ENCODE data around the gene DIAPH2. TPM values are rescaled to one million over a fixed set of nuclear protein-coding genes. Genes with fewer than 3 reads are reported as not detected.

DIAPH2 gene
- total and polyA plus RNA-seq, 9 of the 15 experiments (the other 6 are each of a cell fraction or from before 2014, with no cell fraction given) = 0.01 to 0.18 (median 0.07) TPM; not detected in 1

GRCh38 chrX:96743367-96744073 lies 58.9 kb downstream of the DIAPH2 start:
- no TSS peak for BruUV-seq (replicated peaks)
- CTCF ChIA-PET (ENCODE audit: low intra/inter-chr PET ratio) = no interaction called here
- H3K4me1 ChIP-seq (replicated peaks in 1 of 2; ENCODE audit: control insufficient read depth in 2 of 2, insufficient read depth in 2 of 2, low read length in 2 of 2) = no peaks in the 10 kb centered on the region
- H3K4me3 ChIP-seq = no peak overlapping the region
- in situ Hi-C loops (cut with MboI) = no loop called here
- H3K9me1 ChIP-seq (ENCODE audit: control insufficient read depth, insufficient read depth, low read length) = no peaks in the 10 kb centered on the region
- DNase-seq (ENCODE audit: extremely low read depth in 1 of 4, low spot score in 3 of 4) = no peak
- TF ChIP-seq EP300 (IDR thresholded peaks at IDR 0.05; ENCODE audit: low read length) = no peak
- no peak for TF ChIP-seq ZNF584 (CRISPR knock-in tag; IDR thresholded peaks at IDR 0.05; ENCODE audit: low read depth)
- TF ChIP-seq ATF7 (IDR thresholded peaks at IDR 0.05) = no peak
- no peak for TF ChIP-seq GTF2F1 (IDR thresholded peaks at IDR 0.05; ENCODE audit: low read depth, low read length)
- TF ChIP-seq CTCFL (IDR thresholded peaks at IDR 0.05; ENCODE audit: borderline replicate concordance, insufficient read depth, low read depth, low read length, poor library complexity, severe bottlenecking) = no peak
- TF ChIP-seq NFE2L1 (tag; IDR thresholded peaks at IDR 0.05; ENCODE audit: borderline replicate concordance, low read depth) = no peak
- TF ChIP-seq CXXC5 (CRISPR knock-in tag; IDR thresholded peaks at IDR 0.05) = no peak
- TF ChIP-seq SREBF2 (CRISPR knock-in tag; IDR thresholded peaks at IDR 0.05) = no peak
- no peak for TF ChIP-seq ZBTB33 (CRISPR knock-in tag; IDR thresholded peaks at IDR 0.05)
- TF ChIP-seq, protein P1, sequence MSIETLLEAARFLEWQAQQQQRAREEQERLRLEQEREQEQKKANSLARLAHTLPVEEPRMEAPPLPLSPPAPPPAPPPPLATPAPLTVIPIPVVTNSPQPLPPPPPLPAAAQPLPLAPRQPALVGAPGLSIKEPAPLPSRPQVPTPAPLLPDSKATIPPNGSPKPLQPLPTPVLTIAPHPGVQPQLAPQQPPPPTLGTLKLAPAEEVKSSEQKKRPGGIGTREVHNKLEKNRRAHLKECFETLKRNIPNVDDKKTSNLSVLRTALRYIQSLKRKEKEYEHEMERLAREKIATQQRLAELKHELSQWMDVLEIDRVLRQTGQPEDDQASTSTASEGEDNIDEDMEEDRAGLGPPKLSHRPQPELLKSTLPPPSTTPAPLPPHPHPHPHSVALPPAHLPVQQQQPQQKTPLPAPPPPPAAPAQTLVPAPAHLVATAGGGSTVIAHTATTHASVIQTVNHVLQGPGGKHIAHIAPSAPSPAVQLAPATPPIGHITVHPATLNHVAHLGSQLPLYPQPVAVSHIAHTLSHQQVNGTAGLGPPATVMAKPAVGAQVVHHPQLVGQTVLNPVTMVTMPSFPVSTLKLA (conservative IDR thresholded peaks at IDR 0.05) = no peak
- no peak for TF ChIP-seq TAL1 (IDR thresholded peaks at IDR 0.05)
- TF ChIP-seq GATAD2A (IDR thresholded peaks at IDR 0.05) = no peak
- FAIRE-seq = no peak
- no peaks in the 10 kb centered on the region for H3K27me3 ChIP-seq (ENCODE audit: control insufficient read depth in 2 of 2, insufficient read depth in 2 of 2, low read length in 2 of 2)
- no peaks in the 10 kb centered on the region for H3K79me2 ChIP-seq (ENCODE audit: control insufficient read depth, insufficient read depth, low read length)
- H2AFZ ChIP-seq (ENCODE audit: low read depth, low read length) = no peak overlapping the region
- intact Hi-C loops (cut with micrococcal nuclease) = no loop called here
- H3K36me3 ChIP-seq (ENCODE audit: control insufficient read depth, insufficient read depth, low read length) = no peaks in the 10 kb centered on the region
- no peak for ATAC-seq
- H3K4me2 ChIP-seq (ENCODE audit: insufficient read depth, low read length) = no peak overlapping the region
- H4K20me1 ChIP-seq (replicated peaks; ENCODE audit: control insufficient read depth, insufficient read depth, low read length) = no peaks in the 10 kb centered on the region
- no peak overlapping the region for H3K9ac ChIP-seq (ENCODE audit: insufficient read depth in 1 of 2, low read depth in 2 of 2, low read length in 2 of 2)
- no peak overlapping the region for H3K27ac ChIP-seq (ENCODE audit: extremely low read depth, low read depth, low read length)
- WGBS (ENCODE audit: insufficient coverage, low coverage, missing lambda C conversion rate) = 0% methylated on average over 1 of the region's 1 CpG
- H3K9me3 ChIP-seq (replicated peaks; ENCODE audit: control insufficient read depth, insufficient read depth, low read depth, low read length) = no peaks in the 10 kb centered on the region
- POLR2A ChIA-PET = no interaction called here
